HCT116 (cell line): ENCODE measurements around the gene CNTROB.

Experiments
- EZH2 ChIP-seq: fragments of 200-600 bp; sonication (generic); IDR thresholded peaks from 2 replicates; pipeline ENCODE4 v1.6.1; 2017; ENCODE audit warnings: antibody characterized with exemption, mixed run types
- POLR2A ChIP-seq: IDR thresholded peaks from 2 replicates; pipeline ENCODE4 v1.7.0; 2011; ENCODE audit warnings: borderline replicate concordance; ENCODE audit not compliant: insufficient read depth, insufficient read length; ENCODE audit errors: extremely low read depth
- POLR2AphosphoS5 ChIP-seq: IDR thresholded peaks from 2 replicates; pipeline ENCODE4 v1.6.1; 2011; ENCODE audit warnings: mild to moderate bottlenecking, low read depth, low read length, moderate library complexity
- RAD21 ChIP-seq: IDR thresholded peaks from 2 replicates; pipeline ENCODE4 v1.6.1; 2012; ENCODE audit warnings: low read depth, mild to moderate bottlenecking
- REST ChIP-seq: IDR thresholded peaks from 2 replicates; pipeline ENCODE4 v1.6.1; 2012; ENCODE audit warnings: low read depth
- TF ChIP-seq, protein P1 (sequence below), 3 experiments: fragments of 200-600 bp in 1 of 3; sonication (generic) in 1 of 3; IDR thresholded peaks in 2 of 3; conservative IDR thresholded peaks in 1 of 3; 2 replicates each; pipeline ENCODE4 v1.5.1; 2012 to 2017; ENCODE audit warnings: low read depth in 2 of 3, low read length in 2 of 3, antibody characterized with exemption in 1 of 3, borderline replicate concordance in 1 of 3, control low read depth in 1 of 3, mild to moderate bottlenecking in 1 of 3, mixed read lengths in 1 of 3, mixed run types in 1 of 3, moderate library complexity in 1 of 3; ENCODE audit not compliant: insufficient read depth in 1 of 3
- TF ChIP-seq, protein P2 (sequence below): IDR thresholded peaks from 2 replicates; pipeline ENCODE4 v1.6.1; 2012

- no peak for TF ChIP-seq RAD21
- no peak for TF ChIP-seq POLR2A
- TF ChIP-seq, protein P1, sequence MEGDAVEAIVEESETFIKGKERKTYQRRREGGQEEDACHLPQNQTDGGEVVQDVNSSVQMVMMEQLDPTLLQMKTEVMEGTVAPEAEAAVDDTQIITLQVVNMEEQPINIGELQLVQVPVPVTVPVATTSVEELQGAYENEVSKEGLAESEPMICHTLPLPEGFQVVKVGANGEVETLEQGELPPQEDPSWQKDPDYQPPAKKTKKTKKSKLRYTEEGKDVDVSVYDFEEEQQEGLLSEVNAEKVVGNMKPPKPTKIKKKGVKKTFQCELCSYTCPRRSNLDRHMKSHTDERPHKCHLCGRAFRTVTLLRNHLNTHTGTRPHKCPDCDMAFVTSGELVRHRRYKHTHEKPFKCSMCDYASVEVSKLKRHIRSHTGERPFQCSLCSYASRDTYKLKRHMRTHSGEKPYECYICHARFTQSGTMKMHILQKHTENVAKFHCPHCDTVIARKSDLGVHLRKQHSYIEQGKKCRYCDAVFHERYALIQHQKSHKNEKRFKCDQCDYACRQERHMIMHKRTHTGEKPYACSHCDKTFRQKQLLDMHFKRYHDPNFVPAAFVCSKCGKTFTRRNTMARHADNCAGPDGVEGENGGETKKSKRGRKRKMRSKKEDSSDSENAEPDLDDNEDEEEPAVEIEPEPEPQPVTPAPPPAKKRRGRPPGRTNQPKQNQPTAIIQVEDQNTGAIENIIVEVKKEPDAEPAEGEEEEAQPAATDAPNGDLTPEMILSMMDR (IDR thresholded peaks at IDR 0.05 in 2 of 3, conservative IDR thresholded peaks at IDR 0.05 in 1 of 3; ENCODE audit: borderline replicate concordance in 1 of 3, insufficient read depth in 1 of 3, low read depth in 2 of 3, low read length in 2 of 3): no peak
- no peak for TF ChIP-seq POLR2AphosphoS5
- TF ChIP-seq, protein P2, sequence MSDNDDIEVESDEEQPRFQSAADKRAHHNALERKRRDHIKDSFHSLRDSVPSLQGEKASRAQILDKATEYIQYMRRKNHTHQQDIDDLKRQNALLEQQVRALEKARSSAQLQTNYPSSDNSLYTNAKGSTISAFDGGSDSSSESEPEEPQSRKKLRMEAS: no peak
- no peak for TF ChIP-seq REST
- TF ChIP-seq EZH2: no peak
Measured at GRCh38 chr17:7961421-7961820, 29.4 kb downstream of the CNTROB start.
